Measurements from ENCODE around the gene DIAPH2.

The DIAPH2 gene

GRCh38 chrX:97284531-97284930 lies 599.9 kb downstream of the DIAPH2 start:
- H3K4me3 ChIP-seq (ENCODE audit: low read depth, low read length): no peak overlapping the region

GRCh38 chrX:97290199-97290598 lies 605.6 kb downstream of the DIAPH2 start:
- no peak overlapping the region for H3K4me3 ChIP-seq (ENCODE audit: low read depth, low read length)

- H3K4me3 ChIP-seq (ENCODE audit: low read depth, low read length): no peak overlapping the region
These were observed 609.4 kb downstream of the DIAPH2 start for GRCh38 chrX:97294041-97294440.

GRCh38 chrX:97295954-97296353 lies 611.3 kb downstream of the DIAPH2 start:
- no peak overlapping the region for H3K4me3 ChIP-seq (ENCODE audit: low read depth, low read length)

GRCh38 chrX:97306771-97307470 lies 622.3 kb downstream of the DIAPH2 start:
- H3K4me3 ChIP-seq (ENCODE audit: low read depth, low read length): no peak overlapping the region

GRCh38 chrX:97308171-97308570 lies 623.5 kb downstream of the DIAPH2 start:
- H3K4me3 ChIP-seq (ENCODE audit: low read depth, low read length): no peak overlapping the region

GRCh38 chrX:97309487-97310116 lies 625.0 kb downstream of the DIAPH2 start:
- H3K4me3 ChIP-seq (ENCODE audit: low read depth, low read length): no peak overlapping the region

- H3K4me3 ChIP-seq (ENCODE audit: low read depth, low read length): peak overlapping the region; percentile 72
These were observed 625.7 kb downstream of the DIAPH2 start for GRCh38 chrX:97310373-97310772.

- peak overlapping the region; percentile 72 for H3K4me3 ChIP-seq (ENCODE audit: low read depth, low read length)
These were observed 626.6 kb downstream of the DIAPH2 start for GRCh38 chrX:97311066-97311778.

GRCh38 chrX:97314345-97314744 lies 629.7 kb downstream of the DIAPH2 start:
- H3K4me3 ChIP-seq (ENCODE audit: low read depth, low read length): no peak overlapping the region

GRCh38 chrX:97315939-97316338 lies 631.3 kb downstream of the DIAPH2 start:
- H3K4me3 ChIP-seq (ENCODE audit: low read depth, low read length): no peak overlapping the region

GRCh38 chrX:97320305-97320704 lies 635.7 kb downstream of the DIAPH2 start:
- no peak overlapping the region for H3K4me3 ChIP-seq (ENCODE audit: low read depth, low read length)

GRCh38 chrX:97322401-97322800 lies 637.8 kb downstream of the DIAPH2 start:
- H3K4me3 ChIP-seq (ENCODE audit: low read depth, low read length): no peak overlapping the region

- no peak overlapping the region for H3K4me3 ChIP-seq (ENCODE audit: low read depth, low read length)
These were observed 641.8 kb downstream of the DIAPH2 start for GRCh38 chrX:97326456-97326855.

GRCh38 chrX:97328853-97329390 lies 644.3 kb downstream of the DIAPH2 start:
- no peak overlapping the region for H3K4me3 ChIP-seq (ENCODE audit: low read depth, low read length)

GRCh38 chrX:97330151-97330550 lies 645.5 kb downstream of the DIAPH2 start:
- no peak overlapping the region for H3K4me3 ChIP-seq (ENCODE audit: low read depth, low read length)

- H3K4me3 ChIP-seq (ENCODE audit: low read depth, low read length): no peak overlapping the region
These were observed 648.3 kb downstream of the DIAPH2 start for GRCh38 chrX:97332963-97333362.

- no peak overlapping the region for H3K4me3 ChIP-seq (ENCODE audit: low read depth, low read length)
These were observed 650.2 kb downstream of the DIAPH2 start for GRCh38 chrX:97334850-97335249.

GRCh38 chrX:97344724-97345123 lies 660.1 kb downstream of the DIAPH2 start:
- no peak overlapping the region for H3K4me3 ChIP-seq (ENCODE audit: low read depth, low read length)

GRCh38 chrX:97358941-97359340 lies 674.3 kb downstream of the DIAPH2 start:
- no peak overlapping the region for H3K4me3 ChIP-seq (ENCODE audit: low read depth, low read length)

GRCh38 chrX:97363843-97364242 lies 679.2 kb downstream of the DIAPH2 start:
- H3K4me3 ChIP-seq (ENCODE audit: low read depth, low read length): no peak overlapping the region

- no peak overlapping the region for H3K4me3 ChIP-seq (ENCODE audit: low read depth, low read length)
These were observed 681.6 kb downstream of the DIAPH2 start for GRCh38 chrX:97366237-97366636.
